ENCODE results near the gene MORN4. TPM values are rescaled to one million over a fixed set of nuclear protein-coding genes. Genes with fewer than 3 reads are reported as not detected.
"Not testable (repeated sequence)": the region's sequence is repeated elsewhere in the genome, so short reads cannot be mapped to it uniquely, and the experiment has no call there.

MORN4 gene
- total and polyA plus RNA-seq, 9 of the 15 experiments (the other 6 are each of a cell fraction or from before 2014, with no cell fraction given): 8.3 to 23.9 (median 11.7) TPM

- TF ChIP-seq ZNF639 (CRISPR knock-in tag; conservative IDR thresholded peaks at IDR 0.05 in 1 of 2, IDR thresholded peaks at IDR 0.05 in 1 of 2): no peak
- TF ChIP-seq MNT (conservative IDR thresholded peaks at IDR 0.05): no peak
- TF ChIP-seq PHB (CRISPR knock-in tag; IDR thresholded peaks at IDR 0.05): no peak
- TF ChIP-seq THRAP3 (IDR thresholded peaks at IDR 0.05; ENCODE audit: borderline replicate concordance): no peak
These were observed 55.6 kb downstream of the MORN4 start (continued) for GRCh38 chr10:97577701-97578100.

GRCh38 chr10:97576487-97576886, 56.8 kb downstream of the MORN4 start:
- POLR2A ChIA-PET; in situ Hi-C loops (cut with MboI); H3K9me1 ChIP-seq (ENCODE audit: control insufficient read depth, insufficient read depth, low read length); H3K4me2 ChIP-seq (ENCODE audit: insufficient read depth, low read length); H3K36me3 ChIP-seq (ENCODE audit: control insufficient read depth, insufficient read depth, low read length); H3K9me3 ChIP-seq (replicated peaks; ENCODE audit: control insufficient read depth, insufficient read depth, low read depth, low read length); ATAC-seq; H3K27ac ChIP-seq (ENCODE audit: extremely low read depth, low read depth, low read length); BruUV-seq (replicated peaks); FAIRE-seq; CTCF ChIA-PET (ENCODE audit: low intra/inter-chr PET ratio); H3K27me3 ChIP-seq (ENCODE audit: control insufficient read depth in 2 of 2, insufficient read depth in 2 of 2, low read length in 2 of 2); H3K4me3 ChIP-seq; H4K20me1 ChIP-seq (replicated peaks; ENCODE audit: control insufficient read depth, insufficient read depth, low read length); DNase-seq (ENCODE audit: extremely low read depth in 1 of 4, low spot score in 3 of 4); H2AFZ ChIP-seq (ENCODE audit: low read depth, low read length); H3K79me2 ChIP-seq (ENCODE audit: control insufficient read depth, insufficient read depth, low read length); H3K9ac ChIP-seq (ENCODE audit: insufficient read depth in 1 of 2, low read depth in 2 of 2, low read length in 2 of 2): not testable (repeated sequence)
- 0 out of 2 replicates have a peak, but pooled peaks have one; percentile 35 for TF ChIP-seq C11orf30 (IDR thresholded peaks at IDR 0.05; ENCODE audit: low read depth)
- TF ChIP-seq ZNF316 (IDR thresholded peaks at IDR 0.05): peak; percentile 66
- intact Hi-C loops (cut with micrococcal nuclease): loop anchor here (10.0 kb wide), 1 partner anchor 108 kb away; the partner anchor contains the start of gene AVPI1
- H3K4me1 ChIP-seq (replicated peaks in 1 of 2; ENCODE audit: control insufficient read depth in 2 of 2, insufficient read depth in 2 of 2, low read length in 2 of 2): peaks cover 2 to 15% of the 10 kb centered on the region in 2 experiments; a peak in 4 of 5 replicates
- 30% methylated on average over 5 of the region's 5 CpGs for WGBS (ENCODE audit: insufficient coverage, low coverage, missing lambda C conversion rate)
